Activated CD4-positive, alpha-beta T cell treated with anti-CD3 and anti-CD28 coated beads for 36 hours (primary cell): Measurements from ENCODE around the gene G6PC2. TPM values are rescaled to one million over a fixed set of nuclear protein-coding genes. Genes with fewer than 3 reads are reported as not detected.

Experiments
- ATAC-seq: fragments of 200-7000 bp; cut with Tn5 transposase; one replicate; pipeline ENCODE4 v1.10.0; 2021; ENCODE audit warnings: mild to moderate bottlenecking, moderate library complexity
- CTCF ChIA-PET: fragments of 350-600 bp; sonication (Branson Sonifier 250); formaldehyde crosslinking; loops from one replicate; lab custom pipeline; 2021; ENCODE audit warnings: antibody characterized with exemption; lab: Charles Lee
- POLR2A ChIA-PET: fragments of 350-600 bp; sonication (Branson Sonifier 250); formaldehyde crosslinking; loops from one replicate; lab custom pipeline; 2021; ENCODE audit warnings: antibody characterized with exemption, inconsistent platforms; lab: Charles Lee
- DNase-seq: peaks from one replicate; pipeline ENCODE4 v3.0.0-alpha.2; 2020
- H3K27ac Mint-ChIP-seq: one replicate; pipeline ENCODE4 v1.8.0; 2021; ENCODE audit warnings: mixed read lengths
- H3K27me3 Mint-ChIP-seq: one replicate; pipeline ENCODE4 v1.8.0; 2021; ENCODE audit warnings: mixed read lengths
- H3K36me3 Mint-ChIP-seq: one replicate; pipeline ENCODE4 v1.8.0; 2021; ENCODE audit warnings: low read depth, mixed read lengths
- H3K4me1 Mint-ChIP-seq: one replicate; pipeline ENCODE4 v1.8.0; 2021; ENCODE audit warnings: mixed read lengths
- H3K4me3 Mint-ChIP-seq: one replicate; pipeline ENCODE4 v1.8.0; 2021; ENCODE audit warnings: mild to moderate bottlenecking, moderate library complexity, mixed read lengths
- H3K9me3 Mint-ChIP-seq: one replicate; pipeline ENCODE4 v1.8.0; 2021; ENCODE audit warnings: low read depth, mixed read lengths
- intact Hi-C, 2 experiments: fragments of 100-400 bp; cut with DNase I in 1 of 2; cut with micrococcal nuclease in 1 of 2; formaldehyde crosslinking; loops; one replicate each; pipeline versions ENCODE4 v1.14.2 to v1.15.1; 2022 to 2024; cut with DNase I, micrococcal nuclease
- total RNA-seq, 2 experiments: library from RNA; stranded (reverse); gene quantifications; one replicate each; pipeline ENCODE4 v1.2.3, GENCODE V29; 2021

G6PC2 gene
- total RNA-seq, 2 experiments from 2014 or later, result not detected

- H3K36me3 Mint-ChIP-seq, result no peaks in the 10 kb centered on the region
- ChIA-PET CTCF (interaction anchor here (0.6 kb wide), 1 partner anchor 15 kb away, joined by 3 read pairs; no protein-coding TSS in a partner anchor), POLR2A (no interaction called here)
- peaks cover 5% of the 10 kb centered on the region for H3K27me3 Mint-ChIP-seq
- intact Hi-C loops, result no loop called here
- H3K4me3 Mint-ChIP-seq, result no peak overlapping the region
- ATAC-seq (no peak), DNase-seq (no peak)
- H3K27ac Mint-ChIP-seq, result no peak overlapping the region
- H3K4me1 Mint-ChIP-seq, result no peaks in the 10 kb centered on the region
- no peaks in the 10 kb centered on the region for H3K9me3 Mint-ChIP-seq
These were observed 3.3 kb downstream of the G6PC2 start for GRCh38 chr2:168904358-168904757.

GRCh38 chr2:168907940-168908662 lies 7.0 kb downstream of the G6PC2 start:
- peaks cover 4% of the 10 kb centered on the region for H3K4me1 Mint-ChIP-seq
- DNase-seq, result no peak
- H3K27ac Mint-ChIP-seq, result no peak overlapping the region
- H3K27me3 Mint-ChIP-seq, result peaks cover 16% of the 10 kb centered on the region
- H3K9me3 Mint-ChIP-seq, result no peaks in the 10 kb centered on the region
- H3K36me3 Mint-ChIP-seq, result no peaks in the 10 kb centered on the region
- no peak overlapping the region for H3K4me3 Mint-ChIP-seq
- intact Hi-C loops, result no loop called here
- ATAC-seq, result no peak
- POLR2A ChIA-PET, result no interaction called here
- CTCF ChIA-PET, result interaction anchor here (0.5 to 2.8 kb wide), 2 partner anchors 12 to 790 kb away, joined by 3 to 17 read pairs; no protein-coding TSS in a partner anchor

DNA sequence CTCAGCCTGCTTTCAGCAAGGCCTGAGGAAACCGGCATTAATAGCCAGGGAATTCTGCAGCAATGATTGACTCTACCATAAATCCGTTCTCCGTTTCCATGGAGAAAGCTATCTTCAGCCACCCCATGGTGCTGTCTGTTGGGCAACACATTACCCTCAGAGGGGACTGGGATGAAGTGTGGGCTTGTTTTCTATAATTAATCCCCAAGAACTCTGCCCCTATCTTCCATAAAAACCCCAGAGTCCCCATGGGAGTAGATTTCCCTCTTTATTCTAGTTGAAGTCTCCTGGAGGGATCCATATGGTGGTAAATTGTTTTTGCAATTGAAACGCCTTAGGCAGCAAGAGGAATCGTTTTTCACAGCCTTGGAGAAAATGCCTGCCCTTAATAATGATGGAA lies 9.2 kb downstream of the G6PC2 start:
- no peak overlapping the region for H3K4me3 Mint-ChIP-seq
- no peaks in the 10 kb centered on the region for H3K36me3 Mint-ChIP-seq
- CTCF ChIA-PET, result interaction anchor here (0.6 to 2.8 kb wide), 6 partner anchors 10 to 572 kb away, joined by 3 to 17 read pairs (median 3); no protein-coding TSS in a partner anchor
- peaks cover 17% of the 10 kb centered on the region for H3K27me3 Mint-ChIP-seq
- DNase-seq (no peak), ATAC-seq (no peak)
- no peaks in the 10 kb centered on the region for H3K9me3 Mint-ChIP-seq
- H3K27ac Mint-ChIP-seq, result no peak overlapping the region
- intact Hi-C loops, result no loop called here
- POLR2A ChIA-PET, result no interaction called here
- H3K4me1 Mint-ChIP-seq, result peaks cover 6% of the 10 kb centered on the region

- peaks cover 17% of the 10 kb centered on the region for H3K27me3 Mint-ChIP-seq
- ChIA-PET CTCF (interaction anchor here (0.6 to 1.8 kb wide), 3 partner anchors 23 to 775 kb away, joined by 3 to 4 read pairs (median 3); no protein-coding TSS in a partner anchor), POLR2A (no interaction called here)
- H3K4me3 Mint-ChIP-seq, result no peak overlapping the region
- DNase-seq (no peak), ATAC-seq (no peak)
- no peak overlapping the region for H3K27ac Mint-ChIP-seq
- H3K9me3 Mint-ChIP-seq, result peaks cover 3% of the 10 kb centered on the region
- H3K36me3 Mint-ChIP-seq, result no peaks in the 10 kb centered on the region
- peaks cover 12% of the 10 kb centered on the region for H3K4me1 Mint-ChIP-seq
- intact Hi-C loops, result no loop called here
These were observed 11.4 kb downstream of the G6PC2 start for GRCh38 chr2:168912466-168912865.

DNA sequence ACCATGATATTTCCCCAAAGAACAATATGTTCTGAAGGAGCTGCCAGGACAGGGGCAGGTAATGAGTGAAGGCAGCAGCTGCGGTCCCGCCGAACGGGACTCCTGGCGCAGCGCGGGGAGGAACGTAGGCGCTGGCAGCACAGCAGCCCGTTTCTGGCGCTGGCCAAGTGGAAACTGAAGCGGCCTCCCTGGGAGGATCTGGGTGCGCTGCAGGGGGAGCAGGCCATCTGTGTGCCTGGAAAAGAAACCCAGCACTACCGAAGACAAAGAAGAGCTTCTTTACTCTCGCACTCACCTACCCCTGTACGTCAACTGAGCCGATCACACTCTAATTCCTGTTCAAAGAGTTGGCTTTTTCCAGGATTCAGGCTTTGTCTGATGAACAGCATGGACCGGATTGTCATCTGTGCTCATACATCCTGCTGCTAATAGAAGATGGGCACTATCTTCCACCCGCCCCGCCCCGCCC lies 11.8 kb downstream of the G6PC2 start:
- CTCF ChIA-PET, result interaction anchor here (0.6 to 1.8 kb wide), 3 partner anchors 23 to 775 kb away, joined by 3 to 4 read pairs (median 3); no protein-coding TSS in a partner anchor
- intact Hi-C loops, result no loop called here

GRCh38 chr2:168913495-168913894 lies 12.4 kb downstream of the G6PC2 start:
- CTCF ChIA-PET, result interaction anchor here (1.8 kb wide), 1 partner anchor 41 kb away, joined by 4 read pairs; no protein-coding TSS in a partner anchor
- no peak overlapping the region for H3K4me3 Mint-ChIP-seq
- no peak overlapping the region for H3K27ac Mint-ChIP-seq
- peaks cover 22% of the 10 kb centered on the region for H3K27me3 Mint-ChIP-seq
- H3K9me3 Mint-ChIP-seq, result peaks cover 3% of the 10 kb centered on the region
- peaks cover 12% of the 10 kb centered on the region for H3K4me1 Mint-ChIP-seq
- intact Hi-C loops, result no loop called here
- H3K36me3 Mint-ChIP-seq, result no peaks in the 10 kb centered on the region
- DNase-seq, result no peak
- ATAC-seq, result no peak
- POLR2A ChIA-PET, result no interaction called here

More for the DNA sequence above, 11.8 kb downstream of the G6PC2 start:
- Mint-ChIP-seq H3K36me3 (no peaks in the 10 kb centered on the region), H3K4me1 (peaks cover 12% of the 10 kb centered on the region), H3K27ac (no peak overlapping the region), H3K4me3 (no peak overlapping the region), H3K9me3 (peaks cover 3% of the 10 kb centered on the region), H3K27me3 (peaks cover 17% of the 10 kb centered on the region)
- POLR2A ChIA-PET, result no interaction called here
- ATAC-seq, result no peak
- peak; percentile 11 for DNase-seq

DNA sequence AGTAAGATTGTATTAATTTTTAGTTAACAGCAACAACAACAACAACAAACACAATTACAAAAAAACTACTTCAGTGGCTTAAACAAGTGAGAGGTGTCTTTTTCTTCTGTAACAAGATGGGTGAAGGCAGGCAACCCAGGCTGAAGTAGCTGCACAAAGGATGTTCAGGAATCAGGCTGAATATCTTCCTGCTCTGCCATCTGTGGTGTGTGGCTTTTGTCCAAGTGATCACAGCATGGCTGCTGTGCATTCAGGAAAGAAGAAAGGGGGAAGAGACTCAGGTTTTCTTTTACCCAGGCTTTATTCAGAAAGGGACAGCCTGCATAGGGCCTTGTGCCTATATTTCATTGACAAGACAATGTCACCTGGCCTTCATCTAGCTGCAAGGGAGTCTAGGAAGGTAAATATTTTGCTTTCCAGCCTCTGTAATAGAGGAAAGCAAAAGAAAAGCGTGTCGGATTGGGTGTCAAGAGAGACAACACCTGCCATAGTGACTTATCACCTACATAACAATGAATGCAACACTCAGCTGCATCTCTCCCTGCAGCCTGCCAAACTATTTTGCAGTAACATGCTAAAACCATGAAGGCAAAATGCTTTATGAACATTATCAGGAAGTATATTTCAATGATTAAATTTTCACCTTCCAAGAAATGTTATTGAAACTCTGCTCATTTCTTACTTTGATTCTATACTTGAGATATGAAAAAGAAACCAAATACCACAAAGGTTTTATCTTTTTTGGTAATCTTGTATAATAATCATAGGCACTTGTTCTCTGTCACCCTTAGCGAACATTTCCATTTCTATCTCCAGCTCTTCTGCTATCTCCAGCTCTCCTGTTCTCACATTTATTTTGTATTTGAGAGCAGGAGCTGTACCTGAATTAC lies 14.6 kb downstream of the G6PC2 start:
- DNase-seq (no peak), ATAC-seq (peak; percentile 74)
- Mint-ChIP-seq H3K4me3 (no peak overlapping the region), H3K27ac (no peak overlapping the region), H3K27me3 (peaks cover 22% of the 10 kb centered on the region), H3K9me3 (peaks cover 3% of the 10 kb centered on the region), H3K4me1 (peaks cover 12% of the 10 kb centered on the region), H3K36me3 (no peaks in the 10 kb centered on the region)
- ChIA-PET POLR2A (no interaction called here), CTCF (interaction anchor here (0.8 to 1.7 kb wide), 2 partner anchors 38 to 732 kb away, joined by 3 to 6 read pairs; no protein-coding TSS in a partner anchor)
- intact Hi-C loops, result loop anchor here in 1 of 2 experiments (1.0 to 2.0 kb wide), 2 partner anchors 25 to 705 kb away; partner anchors contain the start of gene SPC25

GRCh38 chr2:168916331-168916675 lies 15.2 kb downstream of the G6PC2 start:
- Mint-ChIP-seq H3K36me3 (no peaks in the 10 kb centered on the region), H3K27me3 (peaks cover 22% of the 10 kb centered on the region), H3K4me1 (peaks cover 12% of the 10 kb centered on the region), H3K4me3 (no peak overlapping the region), H3K9me3 (peaks cover 3% of the 10 kb centered on the region), H3K27ac (no peak overlapping the region)
- intact Hi-C loops, result loop anchor here in 1 of 2 experiments (1.0 kb wide), 1 partner anchor 706 kb away; no protein-coding TSS in a partner anchor
- no peak for DNase-seq
- ChIA-PET CTCF (interaction anchor here (0.8 kb wide), 1 partner anchor 732 kb away, joined by 3 read pairs; no protein-coding TSS in a partner anchor), POLR2A (no interaction called here)
- ATAC-seq, result no peak

- ChIA-PET CTCF (interaction anchor here (0.7 to 3.4 kb wide), 12 partner anchors 11 to 802 kb away, joined by 3 to 24 read pairs (median 4); no protein-coding TSS in a partner anchor), POLR2A (no interaction called here)
- Mint-ChIP-seq H3K4me3 (no peak overlapping the region), H3K27ac (no peak overlapping the region), H3K4me1 (peaks cover 6% of the 10 kb centered on the region), H3K9me3 (no peaks in the 10 kb centered on the region), H3K36me3 (no peaks in the 10 kb centered on the region), H3K27me3 (peaks cover 17% of the 10 kb centered on the region)
- DNase-seq, result no peak
- intact Hi-C loops, result loop anchor here (1.0 to 5.0 kb wide), 5 partner anchors 68 to 783 kb away; no protein-coding TSS in a partner anchor
- no peak for ATAC-seq
These were observed 19.5 kb downstream of the G6PC2 start for GRCh38 chr2:168920504-168921157.

GRCh38 chr2:168926621-168927386 lies 25.7 kb downstream of the G6PC2 start:
- POLR2A ChIA-PET, result no interaction called here
- no peaks in the 10 kb centered on the region for H3K36me3 Mint-ChIP-seq
- no peak for DNase-seq
- no peaks in the 10 kb centered on the region for H3K4me1 Mint-ChIP-seq
- H3K9me3 Mint-ChIP-seq, result no peaks in the 10 kb centered on the region
- CTCF ChIA-PET, result interaction anchor here (0.6 to 1.2 kb wide), 3 partner anchors 578 to 599 kb away, joined by 3 read pairs; no protein-coding TSS in a partner anchor
- peaks cover 31% of the 10 kb centered on the region for H3K27me3 Mint-ChIP-seq
- H3K4me3 Mint-ChIP-seq, result no peak overlapping the region
- no peak overlapping the region for H3K27ac Mint-ChIP-seq
- no peak for ATAC-seq
- intact Hi-C loops, result no loop called here
